GM08714 (cell line): Measurements from ENCODE around the gene P2RY10.
"Not testable (repeated sequence)": the region's sequence is repeated elsewhere in the genome, so short reads cannot be mapped to it uniquely, and the experiment has no call there.

Source experiments
- H3K4me3 ChIP-seq: fragments of 200-500 bp; sonication (Bioruptor generic); 2 replicates; pipeline ENCODE4 v1.5.1; 2014; ENCODE audit warnings: mild to moderate bottlenecking, low read length, inconsistent platforms
- ZNF274 ChIP-seq: IDR thresholded peaks from 2 replicates; pipeline ENCODE4 v1.6.1; 2012; ENCODE audit warnings: mild to moderate bottlenecking, low read depth, low read length

P2RY10 gene

DNA sequence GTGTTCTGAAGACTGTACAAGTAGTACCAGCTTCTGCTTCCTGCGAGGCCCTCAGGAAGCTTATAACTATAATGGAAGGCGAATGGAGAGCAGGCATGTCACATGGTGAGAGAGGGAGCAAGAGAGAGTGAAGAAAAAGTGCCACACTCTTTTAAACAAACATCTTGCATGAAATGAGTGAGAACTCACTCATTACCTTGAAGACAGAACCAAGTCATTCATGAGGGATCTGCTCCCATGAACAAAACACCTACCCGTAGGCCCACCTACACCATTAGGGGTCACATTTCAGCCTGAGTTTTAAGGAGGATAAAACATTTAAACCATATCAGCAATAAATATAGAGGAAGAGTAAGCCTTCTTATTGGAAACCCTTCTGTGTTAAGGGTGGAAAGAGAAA lies 19.4 kb downstream of the P2RY10 start:
- no peak overlapping the region for H3K4me3 ChIP-seq
- no peak for TF ChIP-seq ZNF274

DNA sequence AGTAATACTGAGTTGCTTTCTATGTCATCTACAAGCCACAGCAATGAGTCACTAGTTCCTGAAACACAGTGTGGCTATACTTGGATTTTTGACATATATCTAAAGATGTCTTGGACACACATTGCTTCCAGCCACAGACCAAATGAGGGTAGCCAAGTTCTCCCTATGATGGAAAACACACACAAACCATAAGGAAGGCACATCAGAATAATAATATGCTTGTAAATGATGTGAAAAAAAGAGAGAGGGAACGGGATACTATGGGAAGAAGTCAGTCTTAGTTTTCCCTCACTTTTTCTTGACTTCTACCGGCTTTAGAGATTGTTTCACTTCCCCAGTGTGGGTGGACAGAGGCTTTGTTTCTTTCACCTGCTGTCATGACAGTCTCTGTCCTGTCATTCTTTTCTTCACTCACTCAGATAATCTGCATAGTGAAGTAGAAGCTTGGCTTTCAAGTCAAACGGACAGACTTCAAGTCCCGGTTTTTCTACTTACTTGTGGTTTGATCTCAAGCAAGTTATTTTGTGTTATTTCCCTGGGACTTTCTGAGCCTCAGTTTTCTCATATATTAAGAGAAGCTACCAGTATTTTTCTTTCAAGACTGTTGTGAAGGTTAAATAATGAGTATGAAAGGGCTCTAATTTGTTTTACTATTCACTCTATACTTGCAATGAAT lies 34.7 kb downstream of the P2RY10 start:
- peak overlapping the region; percentile 26; the same call in 1 of the 2 replicates for H3K4me3 ChIP-seq
- no peak for TF ChIP-seq ZNF274

DNA sequence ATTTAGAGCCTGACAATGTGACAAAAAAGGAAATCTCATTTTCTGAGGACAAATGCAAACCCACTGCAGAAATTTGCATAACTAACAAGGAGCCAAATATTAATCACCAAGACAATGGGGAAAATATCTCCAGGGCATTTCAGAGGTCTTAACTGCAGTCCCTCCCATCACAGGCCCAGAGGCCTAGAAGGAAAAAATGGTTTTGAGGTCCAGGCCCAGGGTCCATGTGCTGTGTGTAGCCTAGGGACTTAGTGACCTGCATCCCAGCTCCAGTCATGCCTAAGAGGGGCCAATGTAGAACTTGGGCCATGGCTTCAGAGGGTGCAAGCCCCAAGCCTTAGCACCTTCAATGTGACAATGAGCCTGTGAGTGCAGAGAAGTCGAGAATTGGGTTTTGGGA lies 44.2 kb downstream of the P2RY10 start:
- TF ChIP-seq ZNF274: no peak
- no peak overlapping the region for H3K4me3 ChIP-seq

DNA sequence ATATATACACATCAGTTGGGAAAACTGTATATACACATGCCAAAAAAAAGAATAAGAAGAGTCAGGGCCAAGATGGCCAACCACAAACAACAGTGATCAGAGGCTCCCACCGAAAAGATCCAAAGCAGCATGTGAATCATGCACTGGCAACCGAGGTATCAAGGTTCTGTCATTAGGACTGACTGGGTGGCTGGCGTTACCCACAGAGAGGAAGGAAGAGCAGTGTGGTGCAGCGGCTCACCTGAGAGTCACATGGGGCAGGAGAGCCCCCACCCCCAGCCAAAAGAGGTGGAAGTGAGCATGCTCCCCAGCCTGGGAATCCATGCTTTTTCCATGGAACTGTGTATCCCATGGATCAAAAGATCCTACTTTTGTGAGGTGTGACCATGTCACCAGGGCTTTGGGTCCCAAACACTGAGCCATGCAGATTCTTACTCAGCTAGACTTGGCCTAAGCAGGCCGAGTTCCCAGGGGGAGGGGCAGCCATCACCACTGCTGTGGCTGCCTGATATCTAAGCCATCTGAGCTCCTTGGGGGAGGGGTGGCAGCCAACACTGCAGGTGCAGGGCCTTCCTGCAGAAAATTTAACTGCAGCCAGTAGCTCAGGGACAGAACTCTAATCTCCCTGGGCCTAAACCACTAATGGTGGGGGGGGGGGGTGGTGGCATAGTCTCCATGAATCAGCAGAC lies 52.8 kb downstream of the P2RY10 start:
- no peak overlapping the region for H3K4me3 ChIP-seq
- TF ChIP-seq ZNF274: no peak

DNA sequence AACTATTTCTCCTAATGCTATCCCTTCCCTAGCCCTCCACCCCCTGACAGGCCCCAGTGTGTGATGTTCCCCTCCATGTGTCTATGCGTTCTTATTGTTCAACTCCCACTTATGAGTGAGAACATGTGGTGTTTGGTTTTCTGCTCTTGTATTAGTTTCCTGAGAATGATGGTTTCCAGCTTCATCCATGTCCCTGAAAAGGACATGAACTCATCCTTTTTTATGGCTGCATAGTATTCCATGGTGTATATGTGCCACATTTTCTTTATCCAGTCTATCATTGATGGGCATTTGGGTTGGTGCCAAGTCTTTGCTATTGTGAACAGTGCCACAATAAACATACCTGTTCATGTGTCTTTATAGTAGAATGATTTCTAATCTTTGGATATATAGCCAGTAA lies 62.3 kb downstream of the P2RY10 start:
- not testable (repeated sequence) for H3K4me3 ChIP-seq
